OCI-LY7 (cell line): ENCODE data around the gene RBFOX1. TPM values are rescaled to one million over a fixed set of nuclear protein-coding genes. Genes with fewer than 3 reads are reported as not detected.

ENCODE experiments used
- BruUV-seq: library from RNA; stranded (reverse); fragments of 400-500 nt; replicated peaks from 2 replicates; lab custom pipeline; 2021; lab: Mats Ljungman, UMichigan
- CTCF ChIA-PET: fragments of 300-600 bp; sonication (Branson Sonifier 250); formaldehyde crosslinking; loops from one replicate; lab custom pipeline; 2022; ENCODE audit warnings: antibody characterized with exemption; ENCODE audit not compliant: unreplicated experiment; lab: Charles Lee
- POLR2A ChIA-PET: fragments of 300-600 bp; sonication (Branson Sonifier 250); formaldehyde crosslinking; loops from one replicate; lab custom pipeline; 2022; ENCODE audit warnings: antibody characterized with exemption; lab: Charles Lee
- DNase-seq: peaks from one replicate; pipeline ENCODE4 v3.0.0-alpha.2; 2015; ENCODE audit warnings: low spot score
- H2AFZ ChIP-seq: fragments of 200-600 bp; sonication (generic), shearing (Covaris generic); 2 replicates; pipeline ENCODE4 v1.6.1; 2014; ENCODE audit warnings: mild to moderate bottlenecking, antibody characterized with exemption, low read length, moderate library complexity
- H3K27ac ChIP-seq: fragments of 200-600 bp; sonication (generic); 2 replicates; pipeline ENCODE4 v1.5.1; 2014; ENCODE audit warnings: mixed run types, low read depth, mild to moderate bottlenecking, moderate library complexity, low read length, inconsistent platforms; ENCODE audit not compliant: poor library complexity, severe bottlenecking
- H3K36me3 ChIP-seq: fragments of 200-600 bp; sonication (generic); 2 replicates; pipeline ENCODE4 v1.6.1; 2014; ENCODE audit warnings: mild to moderate bottlenecking, antibody characterized with exemption, low read length, moderate library complexity, mixed read lengths; ENCODE audit not compliant: insufficient read depth
- H3K4me1 ChIP-seq: fragments of 200-600 bp; sonication (generic); 2 replicates; pipeline ENCODE4 v1.5.1; 2014; ENCODE audit warnings: mild to moderate bottlenecking, low read length; ENCODE audit not compliant: insufficient read depth, poor library complexity, severe bottlenecking
- H3K4me2 ChIP-seq: fragments of 200-600 bp; sonication (generic); 2 replicates; pipeline ENCODE4 v1.6.1; 2014; ENCODE audit warnings: mild to moderate bottlenecking, low read length
- H3K4me3 ChIP-seq: fragments of 200-600 bp; sonication (generic); 2 replicates; pipeline ENCODE4 v1.5.1; 2014; ENCODE audit warnings: mild to moderate bottlenecking, low read depth, low read length; ENCODE audit not compliant: poor library complexity, severe bottlenecking
- H3K79me2 ChIP-seq: fragments of 200-600 bp; sonication (generic); 2 replicates; pipeline ENCODE4 v1.6.1; 2016; ENCODE audit warnings: low read depth, mild to moderate bottlenecking, low read length, moderate library complexity, mixed read lengths; ENCODE audit not compliant: insufficient read depth
- H3K9me2 ChIP-seq: fragments of 200-600 bp; sonication (generic); 2 replicates; pipeline ENCODE4 v1.6.1; 2016; ENCODE audit warnings: mild to moderate bottlenecking, low read length, mixed read lengths; ENCODE audit not compliant: insufficient read depth
- H3K9me3 ChIP-seq: fragments of 200-600 bp; sonication (generic); 2 replicates; pipeline ENCODE4 v1.6.1; 2014; ENCODE audit warnings: mild to moderate bottlenecking, mixed run types, low read length, mixed read lengths
- H4K20me1 ChIP-seq: fragments of 200-600 bp; sonication (generic); 2 replicates; pipeline ENCODE4 v1.6.1; 2014; ENCODE audit warnings: mild to moderate bottlenecking, antibody characterized with exemption, low read length, moderate library complexity, mixed read lengths; ENCODE audit not compliant: insufficient read depth
- EZH2phosphoT487 ChIP-seq: fragments of 200-600 bp; sonication (generic); IDR thresholded peaks from 2 replicates; pipeline ENCODE4 v1.6.1; 2018; ENCODE audit warnings: low read depth, borderline replicate concordance, mild to moderate bottlenecking, mixed run types, antibody characterized with exemption, low read length, moderate library complexity, mixed read lengths
- intact Hi-C: fragments of 100-400 bp; cut with micrococcal nuclease; formaldehyde crosslinking; loops from one replicate; pipeline ENCODE4 v1.10.0; 2022; ENCODE audit not compliant: unreplicated experiment
- total RNA-seq, 2 experiments: library from RNA; depleted of rRNA in 1 of 2; stranded (reverse); fragments of >200 nt in 1 of 2; shearing (Covaris generic) in 1 of 2; gene quantifications; 2 replicates each; pipeline ENCODE4 v1.2.3, GENCODE V29; 2014 to 2022
- TF ChIP-seq, protein P1 (sequence below): fragments of 200-600 bp; sonication (generic); conservative IDR thresholded peaks from 2 replicates; pipeline ENCODE4 v1.5.1; 2014; ENCODE audit warnings: mild to moderate bottlenecking, antibody characterized with exemption, low read length, moderate library complexity, mixed read lengths

Gene RBFOX1
- total RNA-seq, 2 experiments from 2014 or later = not detected

DNA sequence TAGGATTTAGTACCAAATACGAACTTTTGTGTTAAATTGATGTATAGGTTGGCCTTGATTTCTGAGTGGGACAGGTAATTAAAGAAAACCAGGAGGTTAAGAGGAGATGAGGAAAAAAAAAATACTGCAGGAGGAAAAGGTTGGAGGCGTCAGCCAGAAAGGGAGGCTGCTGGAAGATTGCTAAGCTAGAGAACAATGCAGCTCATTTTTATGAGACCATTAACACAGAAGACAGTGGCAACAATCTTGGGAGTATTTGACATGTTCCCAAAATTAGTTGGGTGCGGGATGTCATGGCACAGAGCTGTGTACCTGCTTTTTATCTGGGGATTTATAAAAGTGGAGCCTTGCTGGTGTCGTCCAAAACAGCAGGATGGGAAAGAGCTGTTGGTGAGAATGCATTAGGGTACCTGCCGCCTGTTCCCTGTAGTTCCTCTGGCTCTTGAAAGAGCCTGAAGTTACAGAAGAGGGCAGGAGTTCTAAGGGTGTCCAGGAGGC lies 229.3 kb downstream of the RBFOX1 start:
- no peaks in the 10 kb centered on the region for H3K36me3 ChIP-seq
- no TSS peak for BruUV-seq
- intact Hi-C loops = no loop called here
- H3K4me3 ChIP-seq = no peak overlapping the region
- no peaks in the 10 kb centered on the region for H3K4me1 ChIP-seq
- no peak overlapping the region for H3K4me2 ChIP-seq
- no peak for TF ChIP-seq EZH2phosphoT487
- TF ChIP-seq, protein P1, sequence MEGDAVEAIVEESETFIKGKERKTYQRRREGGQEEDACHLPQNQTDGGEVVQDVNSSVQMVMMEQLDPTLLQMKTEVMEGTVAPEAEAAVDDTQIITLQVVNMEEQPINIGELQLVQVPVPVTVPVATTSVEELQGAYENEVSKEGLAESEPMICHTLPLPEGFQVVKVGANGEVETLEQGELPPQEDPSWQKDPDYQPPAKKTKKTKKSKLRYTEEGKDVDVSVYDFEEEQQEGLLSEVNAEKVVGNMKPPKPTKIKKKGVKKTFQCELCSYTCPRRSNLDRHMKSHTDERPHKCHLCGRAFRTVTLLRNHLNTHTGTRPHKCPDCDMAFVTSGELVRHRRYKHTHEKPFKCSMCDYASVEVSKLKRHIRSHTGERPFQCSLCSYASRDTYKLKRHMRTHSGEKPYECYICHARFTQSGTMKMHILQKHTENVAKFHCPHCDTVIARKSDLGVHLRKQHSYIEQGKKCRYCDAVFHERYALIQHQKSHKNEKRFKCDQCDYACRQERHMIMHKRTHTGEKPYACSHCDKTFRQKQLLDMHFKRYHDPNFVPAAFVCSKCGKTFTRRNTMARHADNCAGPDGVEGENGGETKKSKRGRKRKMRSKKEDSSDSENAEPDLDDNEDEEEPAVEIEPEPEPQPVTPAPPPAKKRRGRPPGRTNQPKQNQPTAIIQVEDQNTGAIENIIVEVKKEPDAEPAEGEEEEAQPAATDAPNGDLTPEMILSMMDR = no peak
- H3K79me2 ChIP-seq = no peaks in the 10 kb centered on the region
- no peak for DNase-seq
- no peak overlapping the region for H2AFZ ChIP-seq
- H3K27ac ChIP-seq = no peak overlapping the region
- POLR2A ChIA-PET = no interaction called here
- H3K9me3 ChIP-seq = no peaks in the 10 kb centered on the region
- no peaks in the 10 kb centered on the region for H3K9me2 ChIP-seq
- no peaks in the 10 kb centered on the region for H4K20me1 ChIP-seq
- CTCF ChIA-PET = no interaction called here

DNA sequence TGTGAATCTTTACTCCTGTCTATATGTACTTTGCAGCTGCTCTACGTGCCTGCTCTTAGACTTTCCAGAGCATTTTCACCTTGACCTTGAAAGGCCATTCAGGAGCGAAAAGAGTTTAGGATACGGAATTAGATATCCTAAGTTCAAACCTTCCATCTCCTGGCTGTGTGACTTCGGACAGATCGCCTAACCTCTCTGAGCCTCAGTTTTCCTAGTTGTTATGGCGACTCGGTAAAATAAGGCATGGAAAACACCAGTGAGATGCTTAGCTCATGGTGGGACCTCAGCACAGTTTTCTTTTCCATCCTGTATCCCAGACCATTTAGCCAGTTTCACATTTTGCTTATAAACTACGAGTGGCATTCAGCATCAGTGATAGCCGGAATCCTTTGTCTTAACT lies 233.7 kb downstream of the RBFOX1 start:
- no peak overlapping the region for H3K27ac ChIP-seq
- H3K79me2 ChIP-seq = no peaks in the 10 kb centered on the region
- no peak overlapping the region for H3K4me3 ChIP-seq
- no peak overlapping the region for H3K4me2 ChIP-seq
- no peak for DNase-seq
- no peaks in the 10 kb centered on the region for H3K36me3 ChIP-seq
- ChIA-PET CTCF (no interaction called here), POLR2A (no interaction called here)
- no peaks in the 10 kb centered on the region for H3K4me1 ChIP-seq
- TF ChIP-seq, protein P1 = no peak
- TF ChIP-seq EZH2phosphoT487 = no peak
- no peak overlapping the region for H2AFZ ChIP-seq
- H4K20me1 ChIP-seq = no peaks in the 10 kb centered on the region
- intact Hi-C loops = no loop called here
- H3K9me3 ChIP-seq = no peaks in the 10 kb centered on the region
- BruUV-seq = no TSS peak
- H3K9me2 ChIP-seq = no peaks in the 10 kb centered on the region

DNA sequence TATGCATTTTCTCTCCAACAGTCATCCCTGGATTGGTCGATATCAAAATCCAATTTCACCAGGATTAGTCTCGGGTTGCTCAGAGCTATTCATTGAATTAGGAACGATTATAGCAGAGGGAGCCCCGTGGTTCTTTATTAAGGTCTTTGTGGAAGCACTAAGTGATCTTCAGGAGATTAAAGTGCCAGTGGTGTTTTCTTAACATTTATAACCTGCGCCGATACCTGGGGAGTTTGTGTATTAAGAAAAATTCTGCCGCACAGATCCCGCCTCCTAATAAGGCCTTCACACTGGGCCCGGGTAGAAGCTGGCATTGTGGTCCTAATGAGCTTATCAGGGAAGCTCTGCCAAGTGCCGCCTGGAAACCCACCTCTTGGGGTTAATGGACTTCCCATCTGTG lies 238.7 kb downstream of the RBFOX1 start:
- no peak for DNase-seq
- no peak for TF ChIP-seq EZH2phosphoT487
- TF ChIP-seq, protein P1 = no peak
- H3K9me3 ChIP-seq = no peaks in the 10 kb centered on the region
- H2AFZ ChIP-seq = no peak overlapping the region
- no peaks in the 10 kb centered on the region for H3K79me2 ChIP-seq
- H3K36me3 ChIP-seq = no peaks in the 10 kb centered on the region
- H4K20me1 ChIP-seq = no peaks in the 10 kb centered on the region
- no TSS peak for BruUV-seq
- ChIA-PET POLR2A (no interaction called here), CTCF (no interaction called here)
- no peak overlapping the region for H3K4me2 ChIP-seq
- H3K9me2 ChIP-seq = no peaks in the 10 kb centered on the region
- H3K4me3 ChIP-seq = no peak overlapping the region
- no peak overlapping the region for H3K27ac ChIP-seq
- no peaks in the 10 kb centered on the region for H3K4me1 ChIP-seq
- intact Hi-C loops = no loop called here
